Stimulated activated CD8-positive, alpha-beta memory T cell treated with anti-CD3 and anti-CD28 coated beads, Interleukin-7, amount 100 ng/mL, for 4 hours (primary cell): ENCODE results near the gene CLDN16.

ENCODE experiments used
- DNase-seq, 2 donors: peaks; one replicate each; pipeline ENCODE4 v3.0.0-alpha.2; 2020; ENCODE audit warnings: low read depth in 2 of 2

The CLDN16 gene, protein sequence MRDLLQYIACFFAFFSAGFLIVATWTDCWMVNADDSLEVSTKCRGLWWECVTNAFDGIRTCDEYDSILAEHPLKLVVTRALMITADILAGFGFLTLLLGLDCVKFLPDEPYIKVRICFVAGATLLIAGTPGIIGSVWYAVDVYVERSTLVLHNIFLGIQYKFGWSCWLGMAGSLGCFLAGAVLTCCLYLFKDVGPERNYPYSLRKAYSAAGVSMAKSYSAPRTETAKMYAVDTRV

DNA sequence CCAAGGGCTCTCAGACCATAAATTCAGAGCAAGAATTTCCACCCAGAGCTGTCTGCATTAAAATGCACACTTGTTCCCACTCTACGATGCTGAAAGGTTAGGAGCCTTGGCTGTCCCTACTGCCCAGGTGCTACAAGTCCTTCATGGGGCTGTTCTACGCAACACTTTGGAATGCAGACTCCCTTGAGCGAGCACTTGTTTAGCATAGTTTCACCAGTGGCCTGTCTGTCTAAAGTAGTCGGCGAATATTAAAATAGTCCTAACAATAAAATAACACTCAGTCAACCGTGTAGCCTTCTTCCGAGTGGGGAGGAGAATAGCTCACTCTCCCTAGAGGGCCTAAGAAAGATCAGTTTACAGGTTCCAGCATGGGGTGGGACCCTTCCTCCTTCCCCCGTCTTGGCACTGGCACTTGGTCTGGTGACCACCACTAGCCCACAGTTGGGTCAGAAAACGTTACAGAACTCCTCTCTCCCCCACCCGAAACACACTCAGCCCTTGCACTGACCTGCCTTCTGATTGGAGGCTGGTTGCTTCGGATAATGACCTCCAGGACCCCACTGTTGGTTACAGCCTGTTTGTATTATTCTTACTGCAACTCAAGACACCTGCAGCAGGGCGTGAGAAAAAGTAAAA lies at the start of gene CLDN16:
Gene CLDN16 (plus strand): TSS at position 586 of the 636 bp plus-strand sequence. CDS start 167 bp downstream, outside the sequence.
- no peak for DNase-seq

DNA sequence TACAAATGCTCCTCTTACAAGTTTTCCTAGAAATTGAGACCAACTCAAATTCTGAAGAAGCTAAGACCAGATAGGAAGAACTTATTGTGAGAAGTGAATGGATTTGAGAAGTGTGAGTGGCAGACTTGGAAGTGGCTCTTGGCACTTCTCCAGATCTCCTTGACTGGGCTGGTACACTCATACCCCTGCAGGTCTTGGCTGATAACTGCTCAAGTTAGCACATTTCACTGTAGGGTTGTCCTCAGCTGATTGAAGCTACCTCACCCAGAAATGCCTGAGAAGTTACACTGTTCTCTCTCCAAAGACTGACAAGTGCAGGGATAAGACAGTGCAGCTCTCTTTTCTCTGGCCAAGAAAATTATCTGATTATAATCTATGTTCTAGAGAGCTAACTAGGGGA lies 49.2 kb upstream of the CLDN16 start:
- DNase-seq, result no peak

DNA sequence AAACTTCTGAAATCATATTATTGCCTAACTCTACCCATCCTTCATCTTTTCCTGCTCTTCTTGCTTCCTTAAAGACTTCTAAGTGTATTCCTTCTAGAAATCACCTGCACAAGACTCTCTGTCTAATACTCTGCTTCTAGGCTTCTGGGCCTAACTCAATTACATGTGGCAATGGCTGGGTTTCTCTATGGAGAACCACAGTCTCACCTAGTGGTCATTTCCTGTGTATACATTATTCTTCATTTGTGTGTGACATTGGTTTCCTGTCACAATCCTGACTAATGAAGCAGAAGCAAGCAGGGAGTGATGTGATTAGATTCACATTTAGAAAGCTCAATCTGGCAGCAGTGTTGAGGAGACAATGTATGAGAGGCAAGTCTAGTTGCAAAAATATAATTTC lies 48.8 kb upstream of the CLDN16 start:
- DNase-seq, result no peak

DNA sequence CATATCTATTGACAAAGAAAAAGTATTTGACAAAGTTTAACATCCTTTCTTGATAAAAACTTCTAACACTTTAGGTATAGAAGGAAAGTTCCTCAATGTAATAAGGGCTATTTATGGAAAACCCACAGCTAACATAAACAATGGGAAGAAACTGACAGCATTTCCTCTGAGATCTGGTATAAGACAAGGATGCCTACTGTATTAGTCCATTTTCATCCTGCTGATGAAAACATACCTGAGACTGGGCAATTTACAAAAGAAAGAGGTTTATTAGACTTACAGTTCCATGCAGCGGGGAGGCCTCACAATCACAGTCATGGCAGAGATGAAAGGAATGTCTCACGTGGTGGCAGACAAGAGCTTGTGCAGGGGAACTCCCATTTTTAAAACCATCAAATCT lies 47.9 kb upstream of the CLDN16 start:
- no peak for DNase-seq

DNA sequence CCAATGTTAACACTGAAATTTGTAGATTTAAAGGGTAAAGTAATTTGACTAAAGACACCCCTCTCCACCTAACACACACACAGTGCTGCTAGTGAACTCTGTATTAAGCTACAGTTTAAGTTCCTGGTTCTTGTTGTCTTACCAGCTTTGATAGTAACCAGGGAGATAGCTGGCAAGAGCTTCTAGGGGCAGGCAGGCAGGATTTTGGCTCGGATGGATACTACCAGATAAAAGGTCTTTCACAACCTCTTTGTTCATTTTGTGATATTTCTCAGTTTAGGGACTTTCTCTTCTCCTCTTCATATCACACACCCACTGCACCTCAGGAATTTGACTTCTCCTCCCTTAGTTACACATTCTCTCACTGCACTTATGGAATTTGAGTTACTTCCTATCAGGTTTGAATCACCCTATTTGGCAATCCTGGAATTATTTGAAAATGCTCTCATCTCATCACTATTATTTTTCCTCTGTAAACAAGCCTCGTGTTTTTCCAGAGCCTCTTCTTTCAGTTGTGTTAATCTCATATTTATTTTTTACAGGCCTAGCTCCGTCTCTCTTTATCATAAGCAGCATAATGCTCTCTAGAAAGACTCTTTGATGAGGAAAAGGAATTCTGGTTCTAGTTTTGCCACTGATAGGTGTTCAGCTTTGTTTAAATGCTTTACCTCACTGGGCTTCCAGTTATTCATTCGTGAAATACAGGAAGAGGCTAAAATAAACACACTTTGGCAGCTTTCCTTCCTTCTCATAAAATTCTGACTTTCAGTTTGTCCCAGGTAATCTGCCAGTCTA lies 42.7 kb upstream of the CLDN16 start:
- DNase-seq, result no peak

DNA sequence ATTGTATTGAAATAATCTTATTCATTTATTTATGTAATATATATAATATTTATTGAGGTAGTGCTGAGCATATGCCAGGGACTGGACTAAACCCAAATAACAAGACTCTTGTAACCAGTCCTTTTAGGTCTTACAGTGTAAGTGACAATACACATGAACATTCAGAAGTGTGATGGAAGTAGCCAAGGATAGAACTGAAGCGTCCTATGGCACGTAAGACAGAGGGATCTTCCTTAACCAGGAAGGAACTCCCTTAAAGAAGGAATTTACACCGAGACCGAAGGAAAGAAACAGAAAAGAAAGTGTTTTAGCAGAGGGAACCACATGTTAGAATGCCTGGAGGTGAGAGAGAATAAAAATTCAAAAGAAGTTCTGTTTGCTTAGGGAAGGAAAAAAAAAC lies 42.1 kb upstream of the CLDN16 start:
- DNase-seq, result no peak

DNA sequence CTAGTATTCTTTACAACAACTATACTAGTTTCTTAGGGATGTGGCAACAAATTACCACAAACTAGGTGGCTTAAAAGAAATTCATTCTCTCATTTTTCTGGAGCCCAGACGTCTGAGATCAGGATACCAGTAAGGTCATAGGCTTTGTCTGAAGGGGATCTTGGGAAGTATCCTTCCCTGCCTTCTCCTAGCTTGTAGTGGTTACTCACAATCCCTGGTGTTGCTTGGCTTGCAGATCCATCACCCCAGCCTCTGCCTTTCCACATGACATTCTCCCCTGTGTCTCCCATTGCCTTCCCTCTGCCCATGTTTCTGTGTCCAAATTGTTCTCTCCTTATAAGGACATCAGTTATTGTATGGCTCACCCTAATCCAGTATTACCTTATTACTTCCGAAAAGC lies 41.4 kb upstream of the CLDN16 start:
- no peak for DNase-seq

DNA sequence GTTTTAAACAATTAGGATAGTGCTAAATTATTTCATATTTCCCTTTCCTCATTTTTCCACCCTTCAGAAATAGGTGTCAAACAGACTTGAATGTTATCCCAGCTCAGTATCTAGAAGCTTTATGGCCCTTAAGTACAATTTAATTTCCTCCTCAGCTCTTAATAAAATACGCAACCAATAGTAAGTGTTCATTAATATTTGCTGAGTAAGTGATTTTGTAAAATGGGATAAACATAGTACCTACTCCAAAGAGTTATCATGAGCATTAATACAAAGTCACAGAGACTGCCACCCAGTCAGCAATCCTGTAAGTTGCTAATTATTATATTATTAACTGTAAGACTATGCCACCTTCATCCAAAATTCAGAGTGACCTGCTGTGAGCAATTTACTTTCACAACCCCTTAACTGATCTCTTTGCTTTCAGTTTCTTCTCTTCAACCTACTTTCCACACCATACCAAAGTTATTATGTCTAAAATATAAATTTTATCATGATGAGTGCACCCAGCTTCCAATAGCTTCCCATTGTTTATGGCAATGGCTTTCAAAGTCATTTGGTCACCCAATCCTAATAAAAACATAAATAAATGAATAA lies 35.0 kb upstream of the CLDN16 start:
- no peak for DNase-seq

DNA sequence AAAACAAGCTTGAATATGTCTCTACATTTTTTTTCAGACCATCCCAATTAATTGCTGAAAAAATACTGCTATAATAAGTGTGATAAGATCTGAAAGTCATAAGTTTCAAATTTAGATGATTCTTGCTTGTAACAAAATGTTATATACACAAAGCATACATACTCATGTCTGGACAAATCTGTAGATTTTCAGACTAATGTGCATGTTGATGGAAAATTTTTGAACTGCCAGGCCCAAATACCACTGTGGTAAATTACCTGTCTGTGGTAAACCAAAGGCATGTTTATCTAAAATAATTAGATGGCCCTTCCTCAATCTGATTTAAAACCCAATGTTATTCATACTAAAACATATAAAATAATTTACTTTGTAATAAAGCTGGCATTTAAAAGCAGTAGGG lies 31.7 kb upstream of the CLDN16 start:
- no peak for DNase-seq

DNA sequence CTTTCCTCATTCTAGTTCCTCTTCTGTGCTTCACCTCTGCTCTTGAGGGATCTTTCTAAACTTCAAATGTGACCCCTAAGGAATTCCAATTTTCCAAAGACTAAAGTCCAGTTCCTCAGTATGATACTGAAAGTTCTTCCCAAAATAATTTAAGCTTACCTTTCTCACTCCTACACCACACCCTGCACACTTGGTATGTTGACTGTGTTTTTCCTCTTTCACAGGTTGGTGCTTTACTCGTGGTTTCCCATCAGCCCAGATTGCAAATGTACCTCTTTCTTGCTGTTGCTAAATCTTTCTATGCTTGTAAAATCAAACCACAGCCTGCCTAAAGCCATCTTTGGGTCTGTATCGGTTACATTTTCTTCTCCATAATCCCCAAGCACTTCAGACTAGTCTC lies 30.5 kb upstream of the CLDN16 start:
- DNase-seq, result no peak

DNA sequence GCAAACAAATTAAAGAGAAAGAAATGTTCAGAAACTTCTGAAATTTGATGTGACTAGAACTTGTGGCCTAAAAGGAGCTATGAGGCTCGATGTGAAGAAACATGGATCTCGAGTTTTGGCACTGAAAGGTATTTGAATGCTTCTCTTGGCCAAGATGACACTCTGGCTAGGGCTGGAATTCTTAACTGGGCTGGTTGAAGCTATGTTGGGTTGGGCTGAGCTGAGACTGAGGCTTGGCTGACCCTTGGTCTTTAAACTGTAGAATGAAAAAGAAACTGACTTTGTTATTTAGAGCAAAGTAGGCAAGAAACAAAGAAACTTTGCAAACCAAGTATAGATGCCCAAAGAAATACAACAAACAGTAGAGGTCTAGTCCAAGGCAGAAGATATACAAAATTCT lies 28.1 kb upstream of the CLDN16 start:
- DNase-seq, result no peak

DNA sequence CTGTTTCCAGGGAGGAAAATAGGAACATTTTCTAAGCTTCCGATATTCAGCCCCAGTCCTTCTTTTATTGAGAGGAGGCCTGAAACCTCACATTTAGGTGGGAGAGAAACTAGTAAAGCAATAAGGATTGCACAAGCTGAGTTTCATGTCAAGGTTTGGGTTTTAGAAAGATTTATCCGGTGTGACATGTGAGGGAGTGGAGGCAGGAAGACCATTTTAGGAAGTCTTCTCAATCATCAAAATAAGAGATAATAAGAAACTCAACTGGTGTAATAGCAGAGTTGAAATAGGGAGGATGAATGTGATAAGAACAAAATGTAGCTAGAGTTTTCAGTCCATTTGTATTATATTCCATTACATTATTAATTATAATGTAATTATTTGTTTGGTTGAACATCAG lies 27.7 kb upstream of the CLDN16 start:
- no peak for DNase-seq

DNA sequence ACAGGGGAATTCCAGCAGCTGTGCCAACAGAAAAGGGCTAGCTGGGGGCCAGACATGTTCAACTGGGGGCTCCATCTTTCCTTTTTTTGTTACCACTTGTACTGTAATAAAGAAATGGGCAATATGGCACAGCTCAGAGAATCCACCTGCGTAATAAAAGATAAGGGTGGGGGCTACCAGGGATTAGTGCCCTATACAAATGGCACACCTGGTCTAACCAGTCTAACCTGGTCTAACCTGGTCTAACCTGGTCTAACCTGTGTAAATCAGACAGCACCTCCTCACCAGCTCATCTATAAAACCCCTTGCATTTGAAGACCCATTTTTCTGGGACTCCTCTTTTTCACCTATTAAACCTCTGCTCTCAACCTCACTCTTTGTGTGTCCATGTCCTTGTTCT lies 26.2 kb upstream of the CLDN16 start:
- DNase-seq, result no peak

DNA sequence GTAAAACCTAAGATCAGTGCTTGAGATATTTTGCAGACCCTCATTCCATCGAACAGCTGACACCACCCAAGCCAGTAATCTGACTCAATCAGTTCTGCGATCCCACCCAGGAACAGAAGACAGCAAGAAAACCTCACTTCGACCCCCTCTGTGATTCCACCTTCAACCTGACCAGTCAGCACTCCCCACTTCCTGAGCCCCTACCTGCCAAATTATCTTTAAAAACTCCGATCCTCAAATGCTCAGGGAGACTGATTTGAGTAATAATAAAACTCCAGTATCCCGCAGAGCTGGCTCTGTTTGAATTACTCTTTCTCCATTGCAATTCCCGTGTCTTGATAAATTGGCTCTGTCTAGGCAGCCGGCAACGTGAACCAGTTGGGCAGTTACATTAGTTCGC lies 25.7 kb upstream of the CLDN16 start:
- no peak for DNase-seq

DNA sequence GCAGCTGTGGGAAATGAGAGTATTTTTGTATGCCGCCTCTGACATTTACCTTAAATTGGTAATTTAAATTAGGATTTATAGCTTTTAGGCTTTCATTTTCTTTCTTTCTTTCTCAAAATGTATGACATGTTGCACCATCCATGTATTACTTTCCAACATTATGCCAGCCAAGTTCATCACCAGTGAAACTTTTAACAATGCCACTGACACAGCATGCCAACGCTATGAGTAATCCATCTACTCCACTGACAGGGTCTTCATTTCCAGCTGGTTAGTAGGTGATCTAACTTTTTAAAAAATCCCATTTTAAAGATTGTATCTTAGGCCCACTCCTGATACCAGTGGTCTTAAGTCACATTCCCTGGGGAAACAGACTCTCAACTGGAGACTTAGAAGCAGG lies 21.8 kb upstream of the CLDN16 start:
- no peak for DNase-seq

DNA sequence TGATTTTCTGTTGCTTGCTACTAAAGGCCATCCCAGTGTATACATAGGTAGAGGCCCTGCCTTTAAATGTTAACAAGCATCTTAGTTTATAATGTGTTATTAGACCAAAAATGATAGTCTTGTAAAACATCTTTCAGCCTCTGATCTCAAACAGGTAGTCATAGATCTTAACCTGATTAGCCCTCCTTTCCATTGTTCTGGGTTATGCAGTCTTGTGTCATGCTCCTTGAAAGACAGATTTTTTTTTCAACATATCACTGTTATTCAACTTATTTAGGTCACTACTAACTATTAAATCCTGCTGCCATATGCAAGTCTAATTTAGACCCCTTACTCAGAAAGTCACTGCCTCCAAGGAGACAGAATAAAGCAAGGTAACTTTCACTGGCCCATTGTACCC lies 19.1 kb upstream of the CLDN16 start:
- DNase-seq, result no peak

DNA sequence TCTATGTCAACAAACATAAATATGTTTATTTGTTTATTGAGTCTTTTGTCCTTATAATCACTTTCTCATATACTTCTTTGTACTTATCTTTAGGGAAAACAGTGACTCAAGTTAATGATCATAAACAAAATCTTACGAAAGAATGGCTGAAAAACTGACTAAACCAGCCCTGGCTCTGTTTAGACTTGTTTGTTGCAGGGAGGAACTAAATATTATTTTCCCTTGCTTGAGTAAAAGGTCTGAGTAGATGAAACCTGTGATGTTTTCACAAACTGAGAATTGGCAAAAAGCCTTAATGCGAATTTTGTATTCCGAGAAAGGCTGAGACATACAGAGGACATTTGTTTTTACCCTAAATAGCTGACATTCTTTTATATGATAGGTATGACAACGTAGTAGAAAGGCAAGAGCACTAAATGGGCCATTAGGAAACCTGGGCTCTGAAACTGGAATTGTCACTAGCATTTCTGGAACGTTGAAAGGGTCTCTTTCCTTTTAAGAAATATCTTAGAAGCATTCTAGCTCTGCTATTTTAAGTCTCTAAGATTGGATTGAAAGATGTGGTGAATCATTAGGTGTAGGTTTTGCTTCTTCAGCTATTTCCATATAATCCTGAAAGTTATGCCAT lies 18.2 kb upstream of the CLDN16 start:
- no peak for DNase-seq

DNA sequence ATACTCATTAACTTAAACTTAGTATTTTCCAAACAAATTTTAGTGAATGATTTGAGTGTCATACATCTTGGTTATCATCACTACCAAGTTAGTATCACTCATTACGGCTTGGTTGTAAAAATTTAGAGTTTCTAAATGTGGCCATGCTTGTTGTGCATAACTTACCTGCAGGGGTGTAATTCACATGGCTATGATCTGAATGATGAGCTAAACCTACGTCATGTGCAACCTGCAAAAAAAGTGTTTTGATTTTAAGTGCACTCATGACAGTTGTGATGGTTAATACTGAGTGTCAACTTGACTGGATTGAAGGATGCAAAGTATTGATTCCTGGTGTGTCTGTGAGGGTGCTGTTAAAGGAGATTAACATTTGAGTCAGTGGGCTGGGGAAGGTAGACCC lies 17.6 kb upstream of the CLDN16 start:
- DNase-seq, result no peak

DNA sequence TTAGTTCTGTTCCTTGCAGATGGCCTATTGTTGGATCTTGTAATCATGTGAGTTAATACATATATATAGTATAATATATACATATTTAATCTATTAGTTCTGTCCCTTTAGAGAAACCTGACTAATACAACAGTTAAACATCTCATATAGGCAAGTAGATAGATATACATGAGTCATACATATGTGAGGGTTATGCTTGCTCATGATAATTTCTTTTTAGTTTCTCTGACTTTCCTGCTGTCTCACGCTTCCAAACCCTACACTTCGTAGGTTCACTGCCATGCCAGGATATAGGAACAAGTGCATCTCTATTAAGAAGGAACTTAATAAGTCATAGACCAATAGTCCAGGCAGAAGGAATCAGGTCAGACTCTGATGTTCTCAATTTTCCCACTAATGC lies 16.8 kb upstream of the CLDN16 start:
- no peak for DNase-seq

DNA sequence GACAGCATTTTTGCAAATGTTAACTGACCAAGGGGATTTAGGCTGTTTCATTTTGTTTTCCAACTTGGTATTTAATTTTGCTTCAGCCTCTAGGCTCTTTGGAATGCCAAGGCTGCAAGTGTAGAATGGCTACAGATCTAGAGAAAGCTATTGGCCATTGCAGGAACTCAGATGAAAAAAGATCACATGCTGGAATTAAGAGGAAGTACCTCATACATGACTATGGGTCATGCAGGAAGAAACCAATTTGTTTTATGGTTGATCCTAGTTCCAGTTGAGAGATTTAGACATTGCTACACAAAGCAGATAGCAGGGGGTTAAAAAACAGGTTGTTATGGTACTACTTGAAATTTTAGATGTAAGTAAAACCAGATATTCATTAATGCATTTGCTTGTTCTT lies 12.7 kb upstream of the CLDN16 start:
- DNase-seq, result no peak

DNA sequence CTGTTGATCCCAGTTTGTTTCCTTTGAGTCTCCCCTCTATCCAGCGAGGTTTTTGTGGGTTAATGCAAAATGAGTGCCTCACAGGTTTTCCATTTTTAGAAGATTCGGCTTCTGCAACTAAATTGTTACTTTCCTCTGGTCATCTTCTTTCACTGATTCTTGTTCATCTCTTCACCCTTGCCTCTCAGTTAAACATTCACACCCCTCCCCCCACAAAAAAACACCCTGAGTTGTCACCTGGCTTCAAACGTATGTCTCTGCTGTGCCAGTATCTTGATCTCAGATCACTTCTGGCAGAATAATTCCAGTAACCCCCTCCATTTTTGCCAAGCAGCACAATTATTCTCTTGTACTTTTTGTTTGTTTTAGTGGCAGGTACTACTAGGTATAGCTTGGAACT lies 12.3 kb upstream of the CLDN16 start:
- DNase-seq, result no peak

DNA sequence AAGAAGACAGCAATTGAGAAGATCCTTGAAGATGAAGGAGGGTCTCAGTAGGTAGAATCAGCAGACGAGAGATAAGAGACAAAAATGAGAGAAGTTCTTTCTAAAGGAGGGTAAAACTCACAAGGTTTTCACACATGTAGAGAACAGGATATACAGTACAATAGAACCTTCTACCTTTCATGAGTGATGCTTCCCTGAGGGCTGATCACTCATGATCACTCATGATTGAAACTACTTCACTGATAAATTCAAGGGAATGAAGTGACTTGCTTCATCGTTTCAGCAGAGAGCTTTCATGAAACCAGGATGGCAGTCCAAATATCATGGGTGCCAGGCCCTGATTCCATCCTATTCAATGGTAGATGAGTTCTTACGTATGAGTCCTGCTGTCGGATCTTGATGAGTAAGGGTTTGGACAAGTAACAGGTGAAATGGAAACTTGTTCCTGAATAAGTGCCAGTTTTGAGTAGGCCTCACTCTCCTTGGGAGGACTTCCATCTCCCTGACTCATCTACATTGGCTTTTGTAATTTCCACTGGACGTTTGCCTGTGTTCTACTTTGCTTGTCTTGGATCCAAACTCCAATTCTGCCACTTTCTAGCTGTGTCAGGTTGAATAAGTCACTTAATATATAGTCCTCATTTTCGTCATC lies 9.6 kb upstream of the CLDN16 start:
- DNase-seq, result no peak
